HAP-1 (cell line): ENCODE measurements around the gene PACC1.

Source experiments
- DNase-seq, 2 experiments: peaks; one replicate each; pipeline ENCODE4 v3.0.0-alpha.2; 2016 to 2020; ENCODE audit warnings: low spot score in 2 of 2
- H3K27me3 ChIP-seq: fragments of 250-450 bp; sonication (Bioruptor Pico); 2 replicates; pipeline ENCODE4 v1.5.1; 2020; ENCODE audit warnings: low read depth, mild to moderate bottlenecking, moderate library complexity
- H3K36me3 ChIP-seq: fragments of 250-450 bp; sonication (Bioruptor Pico); replicated peaks from 2 replicates; pipeline ENCODE4 v1.5.1; 2020; ENCODE audit warnings: mild to moderate bottlenecking
- H3K4me1 ChIP-seq: fragments of 250-450 bp; sonication (Bioruptor Pico); 2 replicates; pipeline ENCODE4 v1.5.1; 2020; ENCODE audit warnings: mild to moderate bottlenecking
- H3K4me3 ChIP-seq: fragments of 250-450 bp; sonication (Bioruptor Pico); 2 replicates; pipeline ENCODE4 v1.5.1; 2020; ENCODE audit warnings: mild to moderate bottlenecking, moderate library complexity
- H3K9me3 ChIP-seq: fragments of 250-450 bp; sonication (Bioruptor Pico); 2 replicates; pipeline ENCODE4 v1.5.1; 2020; ENCODE audit warnings: mild to moderate bottlenecking, moderate library complexity
- in situ Hi-C: fragments of 300-500 bp; cut with MboI; formaldehyde crosslinking; loops from 3 replicates; pipeline ENCODE4 v1.14.3; 2020; ENCODE audit warnings: low sequenced_read_pairs, inconsistent platforms, mixed read lengths

PACC1 gene

GRCh38 chr1:212414328-212415106, at the start of gene PACC1:
PACC1 (minus strand) TSS chr1:212414886; CDS start chr1:212414757, 129 bp downstream.
- Histone ChIP-seq H3K4me1 (peaks cover 13% of the 10 kb centered on the region), H3K27me3 (no peaks in the 10 kb centered on the region), H3K9me3 (no peaks in the 10 kb centered on the region), H3K36me3 (peaks cover 20% of the 10 kb centered on the region), H3K4me3 (peak within 1 kb of the TSS; percentile 83)
- in situ Hi-C loops: no loop called here
- peak; percentile 90 to 95 for DNase-seq

DNA sequence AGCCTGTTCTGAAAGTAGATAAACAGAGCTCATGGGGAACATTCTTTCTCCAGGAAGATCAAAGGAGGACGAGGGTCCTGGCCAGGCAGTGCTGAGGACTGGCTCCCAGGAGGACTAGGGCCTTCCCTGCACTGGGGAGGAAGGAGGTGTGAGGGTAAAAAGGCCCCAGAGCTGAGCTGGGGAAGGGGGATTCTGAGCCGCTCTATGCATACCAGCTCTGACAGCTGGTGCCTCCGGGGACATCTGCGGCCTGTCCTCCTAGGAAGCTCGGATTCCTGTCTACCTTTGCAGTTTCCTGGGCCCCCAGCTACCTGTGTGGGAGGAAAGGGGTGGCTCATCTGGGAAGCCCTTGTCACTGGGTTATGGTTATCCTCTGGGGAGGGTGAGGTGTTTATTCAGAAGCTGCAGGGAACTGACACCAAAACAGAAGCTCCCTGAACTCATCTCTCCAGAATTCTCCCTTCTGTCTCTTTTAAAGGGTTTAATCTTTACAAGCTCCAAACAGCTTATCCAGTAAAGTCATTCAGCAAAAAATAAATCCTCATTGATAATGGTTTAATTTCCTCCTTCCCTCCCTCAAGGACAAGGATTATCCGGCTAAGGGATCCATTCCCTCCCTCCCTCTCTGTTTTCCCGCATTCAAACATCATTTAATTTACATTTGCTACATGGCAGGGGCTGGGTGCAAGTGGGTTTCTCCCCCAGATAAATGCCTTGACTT, 49.0 kb upstream of the PACC1 start:
- Histone ChIP-seq H3K27me3 (no peaks in the 10 kb centered on the region), H3K36me3 (no peaks in the 10 kb centered on the region), H3K9me3 (no peaks in the 10 kb centered on the region), H3K4me3 (no peak overlapping the region), H3K4me1 (peaks cover 7% of the 10 kb centered on the region)
- in situ Hi-C loops: no loop called here
- peak in 1 of 2 experiments; percentile 19 for DNase-seq

DNA sequence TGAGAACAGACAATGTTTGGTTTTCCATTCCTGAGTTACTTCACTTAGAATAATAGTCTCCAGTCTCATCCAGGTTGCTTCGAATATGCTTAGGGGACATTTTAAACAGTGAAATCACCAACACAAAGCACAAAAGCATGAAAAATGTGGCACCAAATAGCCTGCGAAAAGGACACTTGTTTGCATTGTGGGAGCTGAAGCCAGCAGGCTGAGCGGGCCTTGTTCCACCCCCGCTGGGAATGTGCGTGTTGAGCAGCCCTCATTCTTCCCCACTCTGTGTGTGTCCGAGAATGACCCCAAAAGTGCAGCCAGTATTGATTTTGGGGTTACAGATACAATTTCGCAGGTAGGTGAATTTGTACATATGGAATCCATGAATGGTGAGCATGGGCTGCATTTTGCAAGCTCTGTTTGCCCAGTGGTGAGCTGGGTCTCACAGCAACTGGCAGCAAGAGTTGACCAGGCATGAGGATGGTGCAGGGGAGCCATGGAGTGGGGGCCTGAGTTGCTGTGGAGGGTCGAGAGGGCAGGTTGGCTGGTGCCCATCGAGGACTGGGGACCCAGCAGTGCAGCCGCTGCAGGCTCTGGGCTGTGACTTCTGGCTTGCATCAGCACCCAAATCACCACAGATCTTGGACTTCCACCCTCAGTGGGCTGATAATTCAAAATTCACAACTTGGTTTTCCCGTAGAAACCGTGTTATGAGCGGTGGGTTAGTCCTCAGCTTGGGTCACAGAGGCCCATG, 47.4 kb upstream of the PACC1 start:
- DNase-seq: no peak
- H3K4me1 ChIP-seq: peaks cover 7% of the 10 kb centered on the region
- in situ Hi-C loops: no loop called here

GRCh38 chr1:212460376-212460775, 45.7 kb upstream of the PACC1 start:
- Histone ChIP-seq H3K4me3 (no peak overlapping the region), H3K9me3 (peaks cover 5% of the 10 kb centered on the region; the same call in 1 of the 2 replicates), H3K4me1 (peaks cover 7% of the 10 kb centered on the region), H3K27me3 (no peaks in the 10 kb centered on the region), H3K36me3 (no peaks in the 10 kb centered on the region)
- in situ Hi-C loops: no loop called here
- DNase-seq: no peak

More for the DNA sequence above, 47.4 kb upstream of the PACC1 start:
- peaks cover 5% of the 10 kb centered on the region; the same call in 1 of the 2 replicates for H3K9me3 ChIP-seq
- no peaks in the 10 kb centered on the region for H3K36me3 ChIP-seq
- H3K4me3 ChIP-seq: no peak overlapping the region
- no peaks in the 10 kb centered on the region for H3K27me3 ChIP-seq

DNA sequence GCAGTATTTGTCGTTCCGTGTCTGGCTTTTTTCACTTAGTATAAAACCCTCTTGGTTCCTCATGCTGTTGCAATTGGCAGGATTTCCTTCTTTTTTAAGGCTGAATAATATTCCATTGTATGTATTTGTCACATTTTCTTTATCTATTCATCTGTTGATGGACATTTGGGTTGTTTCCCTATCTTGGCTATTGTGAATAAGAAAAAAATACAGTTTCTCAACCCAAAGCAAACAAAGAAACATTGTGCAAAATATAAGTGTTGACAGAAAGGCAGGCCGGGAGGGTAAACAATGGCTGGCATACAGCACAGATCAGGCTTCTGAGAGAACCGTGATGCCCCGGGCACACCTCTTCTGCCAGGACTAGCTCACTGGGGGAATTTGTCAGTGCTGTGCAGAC, 45.0 kb upstream of the PACC1 start:
- DNase-seq: no peak
- Histone ChIP-seq H3K4me1 (peaks cover 7% of the 10 kb centered on the region), H3K4me3 (no peak overlapping the region), H3K9me3 (peaks cover 5% of the 10 kb centered on the region; the same call in 1 of the 2 replicates), H3K36me3 (no peaks in the 10 kb centered on the region), H3K27me3 (no peaks in the 10 kb centered on the region)
- in situ Hi-C loops: loop anchor here (10.0 kb wide), 1 partner anchor 395 kb away; no protein-coding TSS in a partner anchor

DNA sequence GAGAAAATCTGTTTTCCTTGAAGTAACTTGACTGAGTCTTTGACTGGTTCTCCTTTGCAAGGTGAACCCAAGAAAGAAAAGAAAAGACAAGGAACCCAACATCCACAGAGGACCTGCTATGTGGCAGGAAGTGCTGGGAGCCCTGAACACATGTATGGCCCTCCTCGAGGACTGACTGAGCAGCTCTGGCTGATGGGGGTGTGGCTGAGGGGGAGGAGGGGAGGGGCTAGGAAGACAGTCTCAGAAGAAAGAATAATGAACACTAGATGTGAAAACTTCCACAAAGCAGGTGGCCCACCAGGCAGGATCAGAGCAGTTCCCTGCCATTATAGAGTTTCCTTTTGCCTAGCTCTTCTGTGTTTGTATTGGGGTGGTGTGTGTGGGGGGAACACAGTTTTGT, 44.1 kb upstream of the PACC1 start:
- Histone ChIP-seq H3K9me3 (peaks cover 5% of the 10 kb centered on the region; the same call in 1 of the 2 replicates), H3K4me3 (no peak overlapping the region), H3K36me3 (no peaks in the 10 kb centered on the region), H3K4me1 (peaks cover 3% of the 10 kb centered on the region), H3K27me3 (no peaks in the 10 kb centered on the region)
- in situ Hi-C loops: loop anchor here (10.0 kb wide), 1 partner anchor 394 kb away; no protein-coding TSS in a partner anchor
- no peak for DNase-seq

- Histone ChIP-seq H3K9me3 (peaks cover 5% of the 10 kb centered on the region; the same call in 1 of the 2 replicates), H3K4me3 (no peak overlapping the region), H3K4me1 (no peaks in the 10 kb centered on the region), H3K36me3 (no peaks in the 10 kb centered on the region), H3K27me3 (no peaks in the 10 kb centered on the region)
- DNase-seq: peak; percentile 30 to 80
- in situ Hi-C loops: loop anchor here (10.0 kb wide), 1 partner anchor 393 kb away; no protein-coding TSS in a partner anchor
Measured at GRCh38 chr1:212457740-212458338, 43.2 kb upstream of the PACC1 start.

DNA sequence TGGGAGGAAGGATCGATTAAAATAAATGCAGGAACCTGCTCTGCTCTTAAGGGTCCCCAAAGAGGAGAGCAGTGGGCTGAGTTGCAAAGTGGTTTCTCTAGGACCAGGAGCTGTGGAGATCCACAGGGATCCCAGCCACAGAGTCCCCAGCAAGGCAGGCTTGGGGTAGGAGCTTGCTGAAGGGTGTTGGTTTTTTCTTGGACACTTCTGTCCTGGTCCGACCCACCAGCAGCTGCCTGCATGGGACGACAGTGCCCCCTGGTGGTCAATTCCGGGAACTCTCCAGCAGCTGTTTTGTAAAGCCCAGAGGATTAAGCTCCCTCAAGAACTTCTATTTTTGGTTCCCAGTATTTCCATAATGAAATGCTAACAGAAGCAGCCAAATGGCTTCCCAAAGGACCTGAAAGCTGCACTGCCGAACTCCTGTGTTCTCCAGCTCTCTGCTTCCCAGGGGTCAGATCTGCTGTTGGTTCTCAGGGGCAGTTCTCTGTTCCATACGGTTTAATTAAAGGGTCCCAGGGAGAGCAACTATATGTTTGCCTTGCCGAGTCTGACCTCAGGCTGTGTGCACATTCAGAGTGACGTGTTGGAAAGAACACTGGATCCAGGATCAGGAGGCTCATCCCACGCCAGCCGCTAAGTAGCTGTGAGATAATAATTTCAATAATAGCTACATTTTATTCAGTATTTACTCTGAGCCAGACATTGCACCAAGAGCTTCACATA, 41.3 kb upstream of the PACC1 start:
- Histone ChIP-seq H3K4me1 (no peaks in the 10 kb centered on the region), H3K27me3 (no peaks in the 10 kb centered on the region), H3K9me3 (peaks cover 5% of the 10 kb centered on the region; the same call in 1 of the 2 replicates), H3K4me3 (no peak overlapping the region), H3K36me3 (no peaks in the 10 kb centered on the region)
- in situ Hi-C loops: loop anchor here (10.0 kb wide), 1 partner anchor 391 kb away; no protein-coding TSS in a partner anchor
- peak; percentile 80 to 93 for DNase-seq

DNA sequence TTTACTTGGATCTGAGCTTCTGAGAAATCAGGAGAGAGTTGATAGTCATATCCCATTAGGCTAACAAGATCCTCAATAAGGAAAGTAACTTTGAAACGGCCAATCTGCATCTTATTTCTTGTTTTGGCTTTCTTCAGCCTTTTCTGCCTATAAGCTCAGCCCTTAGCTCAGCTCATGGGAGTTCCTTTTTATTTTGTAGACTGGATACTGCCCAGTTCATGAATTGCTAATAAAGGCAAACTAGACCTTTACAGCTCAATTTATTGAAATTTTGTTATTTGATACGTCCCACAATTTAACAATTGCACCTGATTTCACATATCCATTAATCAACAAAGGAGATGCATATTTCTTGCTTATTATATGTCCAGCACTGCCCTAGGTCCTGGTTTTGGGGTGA, 40.7 kb upstream of the PACC1 start:
- Histone ChIP-seq H3K4me1 (no peaks in the 10 kb centered on the region), H3K36me3 (no peaks in the 10 kb centered on the region), H3K4me3 (no peak overlapping the region), H3K27me3 (no peaks in the 10 kb centered on the region), H3K9me3 (peaks cover 5% of the 10 kb centered on the region; the same call in 1 of the 2 replicates)
- in situ Hi-C loops: loop anchor here (10.0 kb wide), 1 partner anchor 391 kb away; no protein-coding TSS in a partner anchor
- no peak for DNase-seq

DNA sequence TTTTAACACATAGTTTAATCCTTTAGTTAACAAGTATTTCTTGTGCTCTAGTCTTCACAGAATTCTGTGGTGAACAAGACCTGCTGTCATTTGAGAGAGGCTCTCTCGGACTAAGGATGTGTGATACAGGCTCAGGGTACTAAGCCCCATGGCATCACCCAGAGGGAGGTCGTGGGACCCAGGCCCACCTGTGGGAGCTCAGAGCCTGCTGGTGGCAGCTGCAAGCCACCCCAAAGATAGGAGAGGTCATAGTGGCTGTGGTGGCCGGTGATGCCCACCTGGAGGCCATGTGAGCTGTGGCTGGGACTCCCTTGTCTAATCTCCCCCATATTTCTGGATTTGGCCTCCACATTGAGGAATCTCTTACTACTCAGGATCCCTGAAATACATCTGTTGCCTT, 40.1 kb upstream of the PACC1 start:
- no peak overlapping the region for H3K4me3 ChIP-seq
- no peaks in the 10 kb centered on the region for H3K27me3 ChIP-seq
- no peak for DNase-seq
- H3K36me3 ChIP-seq: no peaks in the 10 kb centered on the region
- peaks cover 5% of the 10 kb centered on the region; the same call in 1 of the 2 replicates for H3K9me3 ChIP-seq
- no peaks in the 10 kb centered on the region for H3K4me1 ChIP-seq
- in situ Hi-C loops: loop anchor here (10.0 kb wide), 1 partner anchor 390 kb away; no protein-coding TSS in a partner anchor

DNA sequence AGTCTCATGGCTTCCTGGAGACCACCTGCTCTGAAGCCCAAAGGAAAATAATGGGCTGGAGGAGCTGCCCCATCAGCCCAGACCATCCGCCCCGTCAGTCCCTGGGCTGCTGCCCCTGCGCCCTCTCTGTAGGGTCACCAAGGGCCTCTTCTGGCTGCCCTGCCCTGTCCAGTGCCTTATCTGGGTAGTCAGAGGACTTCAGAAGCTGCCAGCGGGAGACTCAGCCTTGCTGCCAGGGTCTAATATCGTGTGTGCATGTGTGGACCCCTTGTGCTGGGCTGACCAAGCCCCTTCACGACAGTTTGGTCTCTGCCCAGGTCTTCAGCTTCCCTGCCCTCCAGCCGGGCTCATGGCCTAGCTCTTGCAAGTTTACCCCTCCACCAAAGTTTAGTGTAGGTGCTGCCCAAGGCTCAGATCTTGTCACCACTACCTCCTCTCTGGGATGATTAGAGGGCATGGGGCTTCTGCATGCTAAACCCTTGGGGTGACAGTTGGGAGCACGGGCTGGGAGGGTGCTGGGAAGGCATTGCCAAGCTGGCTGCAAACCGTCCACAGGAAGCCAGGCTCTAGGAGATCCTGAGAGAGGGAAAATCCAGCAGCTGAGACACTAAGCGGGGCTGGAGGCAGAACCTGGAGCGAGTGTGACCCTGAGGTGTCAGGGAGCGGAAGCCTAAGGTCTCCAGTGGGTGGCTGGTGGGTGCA, 38.6 kb upstream of the PACC1 start:
- peaks cover 5% of the 10 kb centered on the region; the same call in 1 of the 2 replicates for H3K9me3 ChIP-seq
- no peak overlapping the region for H3K4me3 ChIP-seq
- no peak for DNase-seq
- no peaks in the 10 kb centered on the region for H3K4me1 ChIP-seq
- no peaks in the 10 kb centered on the region for H3K27me3 ChIP-seq
- no peaks in the 10 kb centered on the region for H3K36me3 ChIP-seq
- in situ Hi-C loops: loop anchor here (10.0 kb wide), 1 partner anchor 389 kb away; no protein-coding TSS in a partner anchor
